ENCODE data around the gene SBK3.

DNA sequence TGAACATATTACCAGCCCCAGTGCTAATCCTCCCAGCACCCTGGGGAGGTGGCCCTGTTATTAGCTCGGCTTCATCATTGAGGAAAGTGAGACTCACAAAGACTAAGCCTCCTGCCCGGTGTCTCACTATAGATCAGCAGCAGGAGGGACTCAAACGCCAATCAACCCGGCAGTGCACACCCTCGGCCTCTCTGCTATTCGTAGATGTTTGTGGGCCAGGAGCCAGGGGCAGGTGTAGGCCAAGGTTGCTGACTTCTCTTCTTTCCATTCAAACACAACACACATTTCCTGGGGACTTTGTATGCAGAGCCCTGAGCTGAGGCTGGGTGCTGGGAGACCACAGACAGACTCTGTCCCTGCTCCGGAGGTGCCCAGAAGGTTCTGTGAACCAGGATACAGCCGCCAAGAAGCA lies 9.4 kb upstream of the SBK3 start:
- TF ChIP-seq EP300 (IDR thresholded peaks at IDR 0.05) (no peak), POLR2A (IDR thresholded peaks at IDR 0.05) (no peak)

All from stomach (tissue), 4 donors.